G401 (cell line): ENCODE data around the gene PNPLA1. TPM values are rescaled to one million over a fixed set of nuclear protein-coding genes. Genes with fewer than 3 reads are reported as not detected.
"Not testable (repeated sequence)": the region's sequence is repeated elsewhere in the genome, so short reads cannot be mapped to it uniquely, and the experiment has no call there.

ENCODE experiments used
- DNase-seq: peaks from one replicate; pipeline ENCODE4 v3.0.0-alpha.2; 2015; ENCODE audit warnings: low spot score
- in situ Hi-C: cut with HindIII; loops from 2 replicates; pipeline ENCODE4 v1.10.0; 2016; ENCODE audit warnings: low sequenced_read_pairs, mixed read lengths
- total RNA-seq: library from RNA; depleted of rRNA; stranded (reverse); fragments of >200 nt; shearing (Covaris generic); gene quantifications from 2 replicates; pipeline ENCODE4 v1.2.3, GENCODE V29; 2014

The PNPLA1 gene
- total RNA-seq, 1 experiment from 2014 or later, result not detected

- no peak for DNase-seq
- in situ Hi-C loops, result no loop called here
Measured at GRCh38 chr6:36330366-36330765, 60.5 kb downstream of the PNPLA1 start.

DNA sequence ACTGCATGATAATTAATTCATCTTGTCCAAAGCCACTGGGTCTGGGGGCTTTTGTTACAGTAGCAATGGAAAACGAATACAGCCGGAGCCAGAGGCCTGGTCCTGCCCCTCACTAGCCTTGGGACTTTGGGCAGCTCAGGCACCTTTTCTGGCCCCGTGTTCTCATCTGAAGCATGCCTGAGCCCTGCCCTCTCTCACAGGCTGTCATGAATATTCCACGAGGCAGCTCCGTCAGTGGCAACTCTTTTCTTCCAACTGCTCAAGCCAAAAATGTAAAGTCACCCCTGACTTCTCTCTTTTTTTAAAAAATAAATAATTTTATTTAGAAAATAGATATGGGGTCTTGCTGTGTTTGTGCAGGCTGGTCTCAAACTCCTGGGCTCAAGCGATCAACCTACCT lies 61.5 kb downstream of the PNPLA1 start:
- in situ Hi-C loops, result no loop called here
- no peak for DNase-seq

DNA sequence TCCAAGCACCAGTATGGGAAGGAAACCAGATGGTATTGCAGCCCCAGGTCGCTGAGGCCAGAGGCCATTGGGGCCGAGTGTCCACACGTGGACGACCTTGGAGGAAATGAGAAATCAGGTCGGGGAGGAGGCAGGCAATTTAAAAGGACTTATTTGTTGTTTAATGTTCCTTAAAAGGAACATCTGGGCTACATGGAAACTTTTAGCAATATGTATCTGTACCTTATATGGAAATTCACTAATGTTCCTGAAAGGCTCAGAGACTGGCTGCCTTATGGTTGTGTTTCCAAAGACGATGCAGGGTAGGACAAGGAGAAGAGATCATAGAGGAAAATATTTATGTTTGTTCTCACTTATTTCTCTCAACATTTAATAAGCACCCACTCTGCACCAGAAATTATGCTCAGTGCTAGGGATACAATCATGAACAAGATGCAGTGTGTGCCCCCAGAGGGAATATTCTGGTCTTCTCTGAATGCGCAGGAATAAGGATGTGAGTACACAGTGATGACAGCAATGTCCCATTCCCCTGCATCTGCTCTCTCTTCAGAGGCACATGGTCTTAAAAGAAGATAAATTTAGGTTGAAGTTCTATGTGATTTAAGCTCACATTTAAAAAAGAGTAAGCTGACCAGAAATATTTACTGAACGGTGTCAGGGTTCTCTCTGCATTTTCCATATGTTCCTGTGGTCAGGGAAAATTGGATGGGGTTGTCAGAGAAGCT lies 63.5 kb downstream of the PNPLA1 start:
- in situ Hi-C loops, result no loop called here
- DNase-seq, result no peak

- no peak for DNase-seq
- in situ Hi-C loops, result no loop called here
Measured at GRCh38 chr6:36333931-36334725, 64.3 kb downstream of the PNPLA1 start.

- in situ Hi-C loops, result no loop called here
Measured at GRCh38 chr6:36334832-36335459, 65.1 kb downstream of the PNPLA1 start.

GRCh38 chr6:36335465-36336207 lies 65.8 kb downstream of the PNPLA1 start:
- no peak for DNase-seq
- in situ Hi-C loops, result no loop called here

More at GRCh38 chr6:36334832-36335459, 65.1 kb downstream of the PNPLA1 start:
- no peak for DNase-seq

DNA sequence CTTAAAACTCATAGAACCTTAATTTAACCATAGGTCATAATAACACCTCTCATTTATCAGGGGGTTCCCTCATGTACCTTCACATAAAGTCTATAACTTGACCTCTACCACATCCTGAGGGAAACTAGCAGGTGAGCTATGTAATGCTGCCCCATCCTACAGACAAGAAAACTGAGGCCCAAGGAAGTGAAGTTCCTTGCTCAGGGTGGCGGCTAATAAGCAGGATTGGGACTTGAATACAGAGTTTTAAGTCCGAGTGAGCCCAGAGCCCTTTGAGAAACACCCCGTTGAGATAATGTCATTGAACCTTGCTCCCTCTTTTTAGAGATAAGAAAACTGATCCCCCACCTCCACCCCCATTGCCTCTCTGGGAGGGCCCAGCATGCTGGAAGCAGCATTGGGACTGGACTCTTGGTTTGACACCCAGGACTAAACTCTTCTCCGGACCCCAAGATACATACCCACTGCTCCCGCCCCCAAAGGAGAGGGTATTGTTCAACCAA lies 66.4 kb downstream of the PNPLA1 start:
- in situ Hi-C loops, result no loop called here
- no peak for DNase-seq

- in situ Hi-C loops, result no loop called here
Measured at GRCh38 chr6:36336779-36337241, 67.0 kb downstream of the PNPLA1 start, which contains the start of gene BNIP5. Gene BNIP5, minus strand, starts transcription at chr6:36336888. Its CDS starts 6,198 bp downstream, at chr6:36330690.

DNA sequence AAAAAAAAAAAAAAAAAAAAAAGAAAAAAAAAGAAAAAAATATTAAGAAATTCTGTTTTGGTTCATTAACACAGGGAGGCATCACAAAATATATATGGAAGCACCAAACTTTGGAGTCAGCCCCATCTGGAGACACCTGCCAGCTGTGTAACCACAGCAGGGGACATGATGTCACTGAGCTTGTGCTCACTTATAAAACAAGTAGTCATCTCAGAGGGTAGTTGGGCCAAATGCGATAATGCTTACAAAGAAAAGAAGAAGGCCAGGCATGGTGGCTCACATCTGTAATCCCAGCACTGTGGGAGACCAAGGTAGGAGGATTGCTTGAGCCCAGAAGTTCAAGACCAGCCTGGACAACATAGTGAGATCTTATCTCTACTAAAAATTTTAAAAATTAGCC lies 68.0 kb downstream of the PNPLA1 start:
- DNase-seq, result no peak
- in situ Hi-C loops, result no loop called here

More at GRCh38 chr6:36336779-36337241, 67.0 kb downstream of the PNPLA1 start, which contains the start of gene BNIP5:
- DNase-seq, result no peak

GRCh38 chr6:36338223-36338622 lies 68.4 kb downstream of the PNPLA1 start:
- DNase-seq, in situ Hi-C loops: not testable (repeated sequence)

DNA sequence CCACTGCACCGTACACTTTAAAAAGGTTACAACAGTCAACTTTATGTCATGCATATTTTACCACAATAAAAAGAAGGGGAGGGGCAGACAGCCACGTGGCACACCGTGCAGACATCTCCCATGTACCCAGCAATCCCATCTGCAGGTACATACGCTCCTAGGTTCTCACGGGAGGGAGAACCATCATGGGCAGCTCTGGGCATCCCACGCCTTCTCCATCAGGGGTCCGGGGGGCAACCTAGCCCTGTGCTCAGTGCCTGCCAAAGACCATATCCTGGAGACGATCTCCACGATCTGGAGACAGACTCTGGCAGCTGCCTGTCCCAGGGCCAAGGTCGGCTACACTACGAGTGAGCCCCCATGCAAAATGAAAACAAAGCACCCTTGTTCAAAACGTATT lies 69.3 kb downstream of the PNPLA1 start:
- no peak for DNase-seq
- in situ Hi-C loops, result no loop called here

- no peak for DNase-seq
- in situ Hi-C loops, result no loop called here
Measured at GRCh38 chr6:36340306-36340617, 70.4 kb downstream of the PNPLA1 start.

DNA sequence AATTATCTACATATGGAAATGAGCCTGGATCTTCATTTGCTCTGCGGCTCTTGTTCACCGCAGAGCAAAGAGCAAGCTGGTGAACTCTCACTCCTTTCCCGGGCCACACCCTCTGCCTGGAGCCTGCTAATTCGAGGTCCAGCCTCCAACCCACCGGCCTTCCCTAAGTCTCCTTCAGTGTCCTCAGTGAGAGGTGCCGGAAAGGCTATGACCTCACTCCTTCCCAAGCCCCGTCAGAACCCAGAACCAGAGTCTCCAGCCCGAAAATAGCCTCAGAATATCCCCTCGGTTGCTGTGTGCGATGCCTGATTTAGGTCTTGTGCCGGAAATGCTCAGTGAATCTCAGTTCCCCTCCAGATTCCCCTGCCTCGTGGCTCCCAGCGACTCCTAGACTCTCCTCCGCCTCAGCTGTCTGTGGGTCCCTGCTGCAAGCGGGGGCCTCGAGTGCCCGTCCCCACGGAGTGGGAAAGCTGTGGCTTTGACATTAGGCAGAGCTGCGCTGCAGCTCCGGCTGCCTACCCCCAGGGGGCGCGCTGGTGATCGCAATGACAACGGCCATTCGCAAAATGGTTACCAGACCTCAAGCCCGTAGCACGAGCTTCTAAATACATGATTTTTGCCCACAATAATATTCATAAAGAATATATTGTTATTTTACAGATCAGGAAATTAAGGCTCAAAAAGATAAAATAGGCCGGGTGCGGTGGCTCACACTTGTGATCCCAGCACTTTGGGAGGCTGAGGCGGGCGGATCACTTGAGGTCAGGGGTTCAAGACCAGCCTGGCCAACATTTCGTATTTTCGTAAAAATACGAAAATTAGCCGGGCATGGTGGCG lies 71.0 kb downstream of the PNPLA1 start:
- in situ Hi-C loops, result no loop called here
- peak; percentile 35 for DNase-seq

- no peak for DNase-seq
- in situ Hi-C loops, result no loop called here
Measured at GRCh38 chr6:36343109-36343680, 73.3 kb downstream of the PNPLA1 start.

- no peak for DNase-seq
- in situ Hi-C loops, result no loop called here
Measured at GRCh38 chr6:36345681-36346466, 76.0 kb downstream of the PNPLA1 start.

GRCh38 chr6:36346486-36347273 lies 76.8 kb downstream of the PNPLA1 start:
- in situ Hi-C loops, result no loop called here
- DNase-seq, result no peak

DNA sequence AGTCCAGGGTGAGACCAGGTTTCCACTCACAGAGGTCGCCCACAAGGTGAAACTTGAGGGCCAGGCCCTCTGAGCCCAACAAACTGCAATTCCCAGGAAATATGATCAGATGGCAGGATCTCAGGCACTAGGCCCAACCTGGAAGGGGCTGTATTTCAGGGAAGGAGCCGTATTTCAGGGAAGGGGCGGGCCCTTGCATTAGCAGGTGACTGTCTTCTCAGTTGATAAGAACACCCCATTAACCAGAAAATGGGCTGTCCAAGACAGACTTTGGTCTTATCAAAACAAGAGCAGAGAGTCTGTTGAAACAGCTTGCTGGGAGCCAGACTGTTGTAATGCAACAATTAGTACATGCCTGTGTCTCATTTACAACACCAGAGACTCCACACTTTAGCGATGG lies 77.8 kb downstream of the PNPLA1 start:
- in situ Hi-C loops, result no loop called here
- no peak for DNase-seq
